Measurements from ENCODE around the gene RETREG3.

GRCh38 chr17:42547698-42548069, 61.5 kb downstream of the RETREG3 start:
- no peak for TF ChIP-seq CTCF (IDR thresholded peaks at IDR 0.05; ENCODE audit: low read depth, low read length, poor library complexity, severe bottlenecking)
- no peak for TF ChIP-seq EZH2phosphoT487 (IDR thresholded peaks at IDR 0.05; ENCODE audit: borderline replicate concordance, low read length)
